WTC11 (cell line): ENCODE data around the gene SKP1. TPM values are rescaled to one million over a fixed set of nuclear protein-coding genes. Genes with fewer than 3 reads are reported as not detected.

Experiments used
- ESRRA ChIP-seq: sonication (generic); formaldehyde crosslinking; IDR thresholded peaks from 2 replicates; pipeline ENCODE4 v1.8.1; 2022; ENCODE audit warnings: mild to moderate bottlenecking, missing genetic modification reagents, borderline replicate concordance
- ETV6 ChIP-seq: sonication (generic); formaldehyde crosslinking; IDR thresholded peaks from 2 replicates; pipeline ENCODE4 v1.8.1; 2022; ENCODE audit warnings: mild to moderate bottlenecking, missing genetic modification reagents
- FOXP1 ChIP-seq: sonication (generic); formaldehyde crosslinking; IDR thresholded peaks from 2 replicates; pipeline ENCODE4 v1.8.0; 2022; ENCODE audit warnings: missing genetic modification reagents, mild to moderate bottlenecking, moderate library complexity, borderline replicate concordance
- GTF2I ChIP-seq: fragments of 250-450 bp; sonication (Bioruptor Pico); conservative IDR thresholded peaks from 2 replicates; pipeline ENCODE4 v1.4.0; 2021; ENCODE audit warnings: mild to moderate bottlenecking
- IRF2 ChIP-seq: sonication (generic); formaldehyde crosslinking; IDR thresholded peaks from 2 replicates; pipeline ENCODE4 v1.8.0; 2022; ENCODE audit warnings: low read depth, missing genetic modification reagents, borderline replicate concordance
- KAT7 ChIP-seq: sonication (generic); formaldehyde crosslinking; IDR thresholded peaks from 2 replicates; pipeline ENCODE4 v1.8.1; 2023; ENCODE audit warnings: missing genetic modification reagents, mild to moderate bottlenecking, borderline replicate concordance
- NFE2L1 ChIP-seq: sonication (generic); formaldehyde crosslinking; IDR thresholded peaks from 2 replicates; pipeline ENCODE4 v1.8.1; 2023; ENCODE audit warnings: missing genetic modification reagents
- NR2C2 ChIP-seq: sonication (generic); formaldehyde crosslinking; IDR thresholded peaks from 2 replicates; pipeline ENCODE4 v1.8.0; 2022; ENCODE audit warnings: mild to moderate bottlenecking, missing genetic modification reagents
- TCF7 ChIP-seq: sonication (generic); formaldehyde crosslinking; IDR thresholded peaks from 2 replicates; pipeline ENCODE4 v1.8.0; 2022; ENCODE audit warnings: mild to moderate bottlenecking, low read depth, missing genetic modification reagents, moderate library complexity
- TEAD4 ChIP-seq: sonication (generic); formaldehyde crosslinking; IDR thresholded peaks from 2 replicates; pipeline ENCODE4 v1.8.0; 2022; ENCODE audit warnings: mild to moderate bottlenecking, missing genetic modification reagents
- ZNF121 ChIP-seq: sonication (generic); formaldehyde crosslinking; IDR thresholded peaks from 2 replicates; pipeline ENCODE4 v1.8.0; 2023; ENCODE audit warnings: missing genetic modification reagents
- ZNF138 ChIP-seq: sonication (generic); formaldehyde crosslinking; conservative IDR thresholded peaks from 2 replicates; pipeline ENCODE4 v1.8.1; 2022; ENCODE audit warnings: mild to moderate bottlenecking, moderate library complexity, missing genetic modification reagents
- ZNF416 ChIP-seq: fragments of 250-450 bp; sonication (Bioruptor Pico); IDR thresholded peaks from 2 replicates; pipeline ENCODE4 v1.9.0; 2021; ENCODE audit warnings: mild to moderate bottlenecking, inconsistent platforms
- ZNF671 ChIP-seq: fragments of 250-450 bp; sonication (Bioruptor Pico); IDR thresholded peaks from 2 replicates; pipeline ENCODE4 v1.8.0; 2021; ENCODE audit warnings: mild to moderate bottlenecking
- total RNA-seq: library from RNA; stranded (reverse); gene quantifications from 3 replicates; pipeline ENCODE4 v1.2.3, GENCODE V29; 2021
- TF ChIP-seq, protein P1 (sequence below): sonication (generic); formaldehyde crosslinking; IDR thresholded peaks from 2 replicates; pipeline ENCODE4 v1.8.1; 2022; ENCODE audit warnings: mild to moderate bottlenecking, moderate library complexity, missing genetic modification reagents
- TF ChIP-seq, protein P2 (sequence below): sonication (generic); formaldehyde crosslinking; IDR thresholded peaks from 2 replicates; pipeline ENCODE4 v1.8.0; 2022; ENCODE audit warnings: mild to moderate bottlenecking, missing genetic modification reagents
- TF ChIP-seq, protein P3 (sequence below): sonication (generic); formaldehyde crosslinking; IDR thresholded peaks from 2 replicates; pipeline ENCODE4 v1.8.0; 2022; ENCODE audit warnings: mild to moderate bottlenecking, missing genetic modification reagents
- TF ChIP-seq, protein P4 (sequence below): sonication (generic); formaldehyde crosslinking; IDR thresholded peaks from 2 replicates; pipeline ENCODE4 v1.8.1; 2022; ENCODE audit warnings: mild to moderate bottlenecking, missing genetic modification reagents, moderate library complexity, borderline replicate concordance
- TF ChIP-seq, protein P5 (sequence below): sonication (generic); formaldehyde crosslinking; conservative IDR thresholded peaks from 2 replicates; pipeline ENCODE4 v1.8.1; 2023; ENCODE audit warnings: mild to moderate bottlenecking, low read depth, missing genetic modification reagents, moderate library complexity
- TF ChIP-seq, protein P6 (sequence below): sonication (generic); formaldehyde crosslinking; conservative IDR thresholded peaks from 2 replicates; pipeline ENCODE4 v1.8.1; 2022; ENCODE audit warnings: mild to moderate bottlenecking, missing genetic modification reagents
- TF ChIP-seq, protein P7 (sequence below): sonication (generic); formaldehyde crosslinking; IDR thresholded peaks from 2 replicates; pipeline ENCODE4 v1.8.1; 2022; ENCODE audit warnings: missing genetic modification reagents, borderline replicate concordance
- TF ChIP-seq, protein P8 (sequence below): sonication (generic); formaldehyde crosslinking; IDR thresholded peaks from 2 replicates; pipeline ENCODE4 v1.8.0; 2022; ENCODE audit warnings: mild to moderate bottlenecking, missing genetic modification reagents
- TF ChIP-seq, protein P9 (sequence below): sonication (generic); formaldehyde crosslinking; IDR thresholded peaks from 2 replicates; pipeline ENCODE4 v1.8.1; 2023; ENCODE audit warnings: mild to moderate bottlenecking, missing genetic modification reagents
- TF ChIP-seq, protein P10 (sequence below): fragments of 250-450 bp; sonication (Bioruptor Pico); IDR thresholded peaks from 2 replicates; pipeline ENCODE4 v1.8.0; 2021; ENCODE audit warnings: mild to moderate bottlenecking

Gene SKP1
- total RNA-seq, 1 experiment from 2014 or later: 285 TPM

DNA sequence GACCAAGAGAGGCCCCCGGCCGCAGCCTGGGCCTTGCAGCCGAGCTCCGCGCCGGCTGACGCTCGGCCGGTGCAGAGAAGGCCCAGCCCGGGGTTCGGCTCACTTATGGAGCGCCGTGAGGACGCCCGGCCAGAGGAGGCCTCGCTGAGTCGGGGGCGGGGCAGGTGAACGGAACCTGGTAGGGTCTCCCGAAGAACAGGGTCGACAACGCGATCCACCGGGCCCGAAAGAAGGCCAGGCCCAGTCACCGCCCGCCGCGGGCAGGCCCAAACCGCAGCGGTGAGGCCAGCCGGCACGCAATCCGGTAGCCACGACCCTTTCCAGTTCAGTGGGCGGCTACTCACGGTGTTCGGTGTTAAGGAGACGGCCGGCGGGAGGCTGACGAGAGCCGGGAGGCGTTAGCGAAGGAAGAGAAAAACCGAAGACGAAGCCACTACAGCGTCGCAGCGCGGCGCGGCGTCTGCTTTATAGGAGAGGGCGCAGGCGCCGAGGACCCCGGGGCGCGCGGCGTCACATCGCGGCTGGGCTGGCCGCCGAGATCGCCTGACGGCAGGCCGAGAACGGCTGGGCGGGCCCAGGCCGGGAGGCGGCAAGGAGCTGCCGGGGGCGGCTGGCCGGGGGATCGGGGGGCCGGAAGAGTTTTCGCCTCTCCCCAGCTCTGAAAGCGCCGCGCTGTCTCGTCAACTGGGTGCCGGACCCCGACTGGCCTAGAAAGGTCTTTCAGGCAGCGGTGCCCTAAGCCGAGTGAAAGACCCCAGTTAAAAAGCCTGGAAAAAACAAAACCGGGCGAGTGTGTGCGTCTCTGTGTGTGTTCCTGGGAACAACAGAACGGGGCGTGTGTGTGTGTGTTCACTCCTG is at the start of gene SKP1 (continued):
- TF ChIP-seq TCF7 (CRISPR knock-in tag) (no peak), NFE2L1 (CRISPR knock-in tag) (no peak), ESRRA (CRISPR knock-in tag) (peak; percentile 55; the same call in 1 of the 2 replicates), FOXP1 (CRISPR knock-in tag) (peak; percentile 86), ZNF416 (CRISPR knock-in tag) (no peak), NR2C2 (CRISPR knock-in tag) (no peak), GTF2I (no peak), ZNF671 (no peak), TEAD4 (CRISPR knock-in tag) (peak; percentile 42; the same call in 1 of the 2 replicates), ZNF138 (CRISPR knock-in tag) (no peak), ZNF121 (CRISPR knock-in tag) (peak; percentile 99), IRF2 (CRISPR knock-in tag) (no peak), KAT7 (peak; percentile 92), ETV6 (peak; percentile 82)
- TF ChIP-seq, protein P1, sequence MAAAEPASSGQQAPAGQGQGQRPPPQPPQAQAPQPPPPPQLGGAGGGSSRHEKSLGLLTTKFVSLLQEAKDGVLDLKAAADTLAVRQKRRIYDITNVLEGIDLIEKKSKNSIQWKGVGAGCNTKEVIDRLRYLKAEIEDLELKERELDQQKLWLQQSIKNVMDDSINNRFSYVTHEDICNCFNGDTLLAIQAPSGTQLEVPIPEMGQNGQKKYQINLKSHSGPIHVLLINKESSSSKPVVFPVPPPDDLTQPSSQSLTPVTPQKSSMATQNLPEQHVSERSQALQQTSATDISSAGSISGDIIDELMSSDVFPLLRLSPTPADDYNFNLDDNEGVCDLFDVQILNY: 0 out of 2 replicates have a peak, but pooled peaks have one; percentile 35
- TF ChIP-seq, protein P2, sequence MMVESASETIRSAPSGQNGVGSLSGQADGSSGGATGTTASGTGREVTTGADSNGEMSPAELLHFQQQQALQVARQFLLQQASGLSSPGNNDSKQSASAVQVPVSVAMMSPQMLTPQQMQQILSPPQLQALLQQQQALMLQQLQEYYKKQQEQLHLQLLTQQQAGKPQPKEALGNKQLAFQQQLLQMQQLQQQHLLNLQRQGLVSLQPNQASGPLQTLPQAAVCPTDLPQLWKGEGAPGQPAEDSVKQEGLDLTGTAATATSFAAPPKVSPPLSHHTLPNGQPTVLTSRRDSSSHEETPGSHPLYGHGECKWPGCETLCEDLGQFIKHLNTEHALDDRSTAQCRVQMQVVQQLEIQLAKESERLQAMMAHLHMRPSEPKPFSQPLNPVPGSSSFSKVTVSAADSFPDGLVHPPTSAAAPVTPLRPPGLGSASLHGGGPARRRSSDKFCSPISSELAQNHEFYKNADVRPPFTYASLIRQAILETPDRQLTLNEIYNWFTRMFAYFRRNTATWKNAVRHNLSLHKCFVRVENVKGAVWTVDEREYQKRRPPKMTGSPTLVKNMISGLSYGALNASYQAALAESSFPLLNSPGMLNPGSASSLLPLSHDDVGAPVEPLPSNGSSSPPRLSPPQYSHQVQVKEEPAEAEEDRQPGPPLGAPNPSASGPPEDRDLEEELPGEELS (CRISPR knock-in tag): peak; percentile 94
- TF ChIP-seq, protein P3, sequence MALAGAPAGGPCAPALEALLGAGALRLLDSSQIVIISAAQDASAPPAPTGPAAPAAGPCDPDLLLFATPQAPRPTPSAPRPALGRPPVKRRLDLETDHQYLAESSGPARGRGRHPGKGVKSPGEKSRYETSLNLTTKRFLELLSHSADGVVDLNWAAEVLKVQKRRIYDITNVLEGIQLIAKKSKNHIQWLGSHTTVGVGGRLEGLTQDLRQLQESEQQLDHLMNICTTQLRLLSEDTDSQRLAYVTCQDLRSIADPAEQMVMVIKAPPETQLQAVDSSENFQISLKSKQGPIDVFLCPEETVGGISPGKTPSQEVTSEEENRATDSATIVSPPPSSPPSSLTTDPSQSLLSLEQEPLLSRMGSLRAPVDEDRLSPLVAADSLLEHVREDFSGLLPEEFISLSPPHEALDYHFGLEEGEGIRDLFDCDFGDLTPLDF (CRISPR knock-in tag): no peak
- TF ChIP-seq, protein P4, sequence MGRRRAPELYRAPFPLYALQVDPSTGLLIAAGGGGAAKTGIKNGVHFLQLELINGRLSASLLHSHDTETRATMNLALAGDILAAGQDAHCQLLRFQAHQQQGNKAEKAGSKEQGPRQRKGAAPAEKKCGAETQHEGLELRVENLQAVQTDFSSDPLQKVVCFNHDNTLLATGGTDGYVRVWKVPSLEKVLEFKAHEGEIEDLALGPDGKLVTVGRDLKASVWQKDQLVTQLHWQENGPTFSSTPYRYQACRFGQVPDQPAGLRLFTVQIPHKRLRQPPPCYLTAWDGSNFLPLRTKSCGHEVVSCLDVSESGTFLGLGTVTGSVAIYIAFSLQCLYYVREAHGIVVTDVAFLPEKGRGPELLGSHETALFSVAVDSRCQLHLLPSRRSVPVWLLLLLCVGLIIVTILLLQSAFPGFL (CRISPR knock-in tag): 0 out of 2 replicates have a peak, but pooled peaks have one; percentile 70
- TF ChIP-seq, protein P5, sequence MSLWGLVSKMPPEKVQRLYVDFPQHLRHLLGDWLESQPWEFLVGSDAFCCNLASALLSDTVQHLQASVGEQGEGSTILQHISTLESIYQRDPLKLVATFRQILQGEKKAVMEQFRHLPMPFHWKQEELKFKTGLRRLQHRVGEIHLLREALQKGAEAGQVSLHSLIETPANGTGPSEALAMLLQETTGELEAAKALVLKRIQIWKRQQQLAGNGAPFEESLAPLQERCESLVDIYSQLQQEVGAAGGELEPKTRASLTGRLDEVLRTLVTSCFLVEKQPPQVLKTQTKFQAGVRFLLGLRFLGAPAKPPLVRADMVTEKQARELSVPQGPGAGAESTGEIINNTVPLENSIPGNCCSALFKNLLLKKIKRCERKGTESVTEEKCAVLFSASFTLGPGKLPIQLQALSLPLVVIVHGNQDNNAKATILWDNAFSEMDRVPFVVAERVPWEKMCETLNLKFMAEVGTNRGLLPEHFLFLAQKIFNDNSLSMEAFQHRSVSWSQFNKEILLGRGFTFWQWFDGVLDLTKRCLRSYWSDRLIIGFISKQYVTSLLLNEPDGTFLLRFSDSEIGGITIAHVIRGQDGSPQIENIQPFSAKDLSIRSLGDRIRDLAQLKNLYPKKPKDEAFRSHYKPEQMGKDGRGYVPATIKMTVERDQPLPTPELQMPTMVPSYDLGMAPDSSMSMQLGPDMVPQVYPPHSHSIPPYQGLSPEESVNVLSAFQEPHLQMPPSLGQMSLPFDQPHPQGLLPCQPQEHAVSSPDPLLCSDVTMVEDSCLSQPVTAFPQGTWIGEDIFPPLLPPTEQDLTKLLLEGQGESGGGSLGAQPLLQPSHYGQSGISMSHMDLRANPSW (CRISPR knock-in tag): no peak
- TF ChIP-seq, protein P6, sequence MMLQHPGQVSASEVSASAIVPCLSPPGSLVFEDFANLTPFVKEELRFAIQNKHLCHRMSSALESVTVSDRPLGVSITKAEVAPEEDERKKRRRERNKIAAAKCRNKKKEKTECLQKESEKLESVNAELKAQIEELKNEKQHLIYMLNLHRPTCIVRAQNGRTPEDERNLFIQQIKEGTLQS: no peak
- TF ChIP-seq, protein P7, sequence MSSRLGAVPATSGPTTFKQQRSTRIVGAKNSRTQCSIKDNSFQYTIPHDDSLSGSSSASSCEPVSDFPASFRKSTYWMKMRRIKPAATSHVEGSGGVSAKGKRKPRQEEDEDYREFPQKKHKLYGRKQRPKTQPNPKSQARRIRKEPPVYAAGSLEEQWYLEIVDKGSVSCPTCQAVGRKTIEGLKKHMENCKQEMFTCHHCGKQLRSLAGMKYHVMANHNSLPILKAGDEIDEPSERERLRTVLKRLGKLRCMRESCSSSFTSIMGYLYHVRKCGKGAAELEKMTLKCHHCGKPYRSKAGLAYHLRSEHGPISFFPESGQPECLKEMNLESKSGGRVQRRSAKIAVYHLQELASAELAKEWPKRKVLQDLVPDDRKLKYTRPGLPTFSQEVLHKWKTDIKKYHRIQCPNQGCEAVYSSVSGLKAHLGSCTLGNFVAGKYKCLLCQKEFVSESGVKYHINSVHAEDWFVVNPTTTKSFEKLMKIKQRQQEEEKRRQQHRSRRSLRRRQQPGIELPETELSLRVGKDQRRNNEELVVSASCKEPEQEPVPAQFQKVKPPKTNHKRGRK (CRISPR knock-in tag): no peak
- TF ChIP-seq, protein P8, sequence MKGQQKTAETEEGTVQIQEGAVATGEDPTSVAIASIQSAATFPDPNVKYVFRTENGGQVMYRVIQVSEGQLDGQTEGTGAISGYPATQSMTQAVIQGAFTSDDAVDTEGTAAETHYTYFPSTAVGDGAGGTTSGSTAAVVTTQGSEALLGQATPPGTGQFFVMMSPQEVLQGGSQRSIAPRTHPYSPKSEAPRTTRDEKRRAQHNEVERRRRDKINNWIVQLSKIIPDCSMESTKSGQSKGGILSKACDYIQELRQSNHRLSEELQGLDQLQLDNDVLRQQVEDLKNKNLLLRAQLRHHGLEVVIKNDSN (CRISPR knock-in tag): no peak
- TF ChIP-seq, protein P9, sequence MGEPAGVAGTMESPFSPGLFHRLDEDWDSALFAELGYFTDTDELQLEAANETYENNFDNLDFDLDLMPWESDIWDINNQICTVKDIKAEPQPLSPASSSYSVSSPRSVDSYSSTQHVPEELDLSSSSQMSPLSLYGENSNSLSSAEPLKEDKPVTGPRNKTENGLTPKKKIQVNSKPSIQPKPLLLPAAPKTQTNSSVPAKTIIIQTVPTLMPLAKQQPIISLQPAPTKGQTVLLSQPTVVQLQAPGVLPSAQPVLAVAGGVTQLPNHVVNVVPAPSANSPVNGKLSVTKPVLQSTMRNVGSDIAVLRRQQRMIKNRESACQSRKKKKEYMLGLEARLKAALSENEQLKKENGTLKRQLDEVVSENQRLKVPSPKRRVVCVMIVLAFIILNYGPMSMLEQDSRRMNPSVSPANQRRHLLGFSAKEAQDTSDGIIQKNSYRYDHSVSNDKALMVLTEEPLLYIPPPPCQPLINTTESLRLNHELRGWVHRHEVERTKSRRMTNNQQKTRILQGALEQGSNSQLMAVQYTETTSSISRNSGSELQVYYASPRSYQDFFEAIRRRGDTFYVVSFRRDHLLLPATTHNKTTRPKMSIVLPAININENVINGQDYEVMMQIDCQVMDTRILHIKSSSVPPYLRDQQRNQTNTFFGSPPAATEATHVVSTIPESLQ (CRISPR knock-in tag): no peak
- TF ChIP-seq, protein P10, sequence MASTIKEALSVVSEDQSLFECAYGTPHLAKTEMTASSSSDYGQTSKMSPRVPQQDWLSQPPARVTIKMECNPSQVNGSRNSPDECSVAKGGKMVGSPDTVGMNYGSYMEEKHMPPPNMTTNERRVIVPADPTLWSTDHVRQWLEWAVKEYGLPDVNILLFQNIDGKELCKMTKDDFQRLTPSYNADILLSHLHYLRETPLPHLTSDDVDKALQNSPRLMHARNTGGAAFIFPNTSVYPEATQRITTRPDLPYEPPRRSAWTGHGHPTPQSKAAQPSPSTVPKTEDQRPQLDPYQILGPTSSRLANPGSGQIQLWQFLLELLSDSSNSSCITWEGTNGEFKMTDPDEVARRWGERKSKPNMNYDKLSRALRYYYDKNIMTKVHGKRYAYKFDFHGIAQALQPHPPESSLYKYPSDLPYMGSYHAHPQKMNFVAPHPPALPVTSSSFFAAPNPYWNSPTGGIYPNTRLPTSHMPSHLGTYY (CRISPR knock-in tag): no peak
